ENCODE data around the gene ROBO2.

Gene ROBO2

GRCh38 chr3:77427528-77427927, 387.6 kb downstream of the ROBO2 start:
- DNase-seq: no peak

- DNase-seq: no peak
These were observed 397.0 kb downstream of the ROBO2 start for GRCh38 chr3:77436908-77437307.

GRCh38 chr3:77446084-77446483, 406.2 kb downstream of the ROBO2 start:
- DNase-seq: no peak

- DNase-seq: no peak
These were observed 406.9 kb downstream of the ROBO2 start for GRCh38 chr3:77446761-77447160.

DNA sequence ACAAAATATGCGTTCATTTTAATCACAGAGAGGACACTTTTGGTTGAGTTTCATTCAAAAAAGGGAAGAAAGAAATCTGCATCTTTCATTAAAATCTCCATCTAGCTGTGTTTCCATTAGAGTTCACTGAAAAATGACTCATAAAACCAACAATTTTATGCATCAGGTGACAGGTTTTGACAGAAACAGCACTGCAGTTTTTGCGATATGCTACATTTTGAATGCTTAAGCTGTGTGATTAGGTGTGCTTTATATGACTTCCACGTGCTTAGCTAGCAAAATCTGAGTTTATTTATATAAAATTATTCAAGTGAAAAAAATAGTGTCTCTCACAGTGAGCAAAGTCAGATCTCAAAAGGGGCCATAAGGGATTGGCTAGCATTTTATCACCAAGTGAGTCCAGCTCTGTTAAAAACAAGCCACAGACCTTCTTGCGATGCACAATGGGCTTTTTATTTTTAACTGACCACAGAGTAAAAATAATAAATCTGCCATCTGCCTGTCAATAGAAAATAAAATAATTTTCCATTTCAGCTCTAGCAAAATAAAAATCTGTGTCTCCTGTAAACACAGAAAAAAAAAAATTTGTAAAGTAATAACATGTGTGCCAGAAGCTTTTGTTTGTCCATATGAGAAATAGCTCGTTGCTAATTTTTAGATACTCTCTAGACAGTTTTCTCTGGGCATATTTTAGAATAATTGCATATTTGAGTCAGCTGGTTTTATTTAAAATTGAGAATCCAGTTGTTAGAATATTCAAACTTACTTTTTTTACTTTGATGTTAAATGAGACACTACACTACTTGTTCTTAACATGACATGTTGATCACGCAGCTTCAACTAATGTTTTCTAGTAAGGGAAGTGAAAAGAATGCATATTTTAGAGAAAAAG, 409.8 kb downstream of the ROBO2 start:
- no peak for DNase-seq

DNA sequence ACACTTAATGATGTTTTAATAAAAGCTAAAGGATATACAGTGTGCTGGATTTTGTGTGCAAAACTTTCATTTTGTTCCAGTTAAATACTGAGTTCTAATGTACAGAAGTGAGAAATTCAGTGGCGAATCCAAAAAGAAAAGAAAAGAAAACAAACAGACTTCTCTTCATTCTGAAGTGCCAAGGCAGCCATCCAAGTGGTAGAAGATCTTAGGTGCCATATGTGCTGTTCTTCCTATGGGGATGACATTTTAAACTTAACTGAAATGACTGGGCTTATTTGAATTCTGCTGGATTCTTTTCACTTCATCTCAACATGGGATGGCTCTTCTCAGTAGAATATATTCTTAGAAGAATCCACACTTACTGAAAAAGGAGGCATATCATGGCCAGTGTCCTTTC, 416.5 kb downstream of the ROBO2 start:
- no peak for DNase-seq

DNA sequence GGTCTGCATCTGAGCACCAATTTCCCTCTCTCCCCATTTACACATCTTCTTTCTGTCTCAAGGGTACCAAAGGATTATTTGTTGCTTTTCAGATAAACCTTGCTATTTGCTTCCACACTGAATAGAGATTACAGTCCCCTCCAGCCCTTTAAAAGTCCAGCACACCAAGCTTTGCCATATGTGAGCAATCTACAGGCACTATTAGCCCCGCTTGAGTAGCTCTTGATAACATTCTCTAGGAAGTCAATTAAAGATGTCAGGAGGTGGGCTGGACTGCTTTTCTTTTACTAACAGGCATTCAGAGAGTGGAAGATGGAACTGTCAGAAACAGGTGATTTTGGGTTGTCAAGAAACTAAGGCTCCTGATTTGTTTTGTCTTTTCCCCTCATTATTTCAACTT, 417.0 kb downstream of the ROBO2 start:
- no peak for DNase-seq

DNA sequence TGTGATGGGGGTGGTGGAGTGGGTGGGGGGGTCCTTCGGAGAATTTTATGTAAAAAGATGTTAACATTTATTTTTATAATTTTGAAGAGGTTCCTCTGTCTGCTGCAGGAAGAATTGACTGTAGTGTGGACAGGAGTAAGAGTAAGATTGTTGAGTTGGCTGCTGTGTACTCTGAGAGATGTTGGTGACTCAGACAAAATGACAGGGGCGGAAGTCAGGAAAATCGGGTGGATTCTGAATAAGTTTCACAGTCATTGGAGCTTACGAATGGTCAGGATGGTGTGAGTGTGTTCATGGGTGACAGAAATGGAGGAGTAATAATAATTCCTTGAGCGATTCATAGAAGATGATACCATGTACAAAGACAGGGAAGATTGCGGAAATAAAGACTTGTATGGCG, 420.0 kb downstream of the ROBO2 start:
- no peak for DNase-seq

- DNase-seq: no peak
These were observed 420.4 kb downstream of the ROBO2 start for GRCh38 chr3:77460326-77460725.

GRCh38 chr3:77462951-77463350, 423.1 kb downstream of the ROBO2 start:
- no peak for DNase-seq

- peak; percentile 6 to 11 for DNase-seq
These were observed 424.3 kb downstream of the ROBO2 start for GRCh38 chr3:77464111-77464688.

DNA sequence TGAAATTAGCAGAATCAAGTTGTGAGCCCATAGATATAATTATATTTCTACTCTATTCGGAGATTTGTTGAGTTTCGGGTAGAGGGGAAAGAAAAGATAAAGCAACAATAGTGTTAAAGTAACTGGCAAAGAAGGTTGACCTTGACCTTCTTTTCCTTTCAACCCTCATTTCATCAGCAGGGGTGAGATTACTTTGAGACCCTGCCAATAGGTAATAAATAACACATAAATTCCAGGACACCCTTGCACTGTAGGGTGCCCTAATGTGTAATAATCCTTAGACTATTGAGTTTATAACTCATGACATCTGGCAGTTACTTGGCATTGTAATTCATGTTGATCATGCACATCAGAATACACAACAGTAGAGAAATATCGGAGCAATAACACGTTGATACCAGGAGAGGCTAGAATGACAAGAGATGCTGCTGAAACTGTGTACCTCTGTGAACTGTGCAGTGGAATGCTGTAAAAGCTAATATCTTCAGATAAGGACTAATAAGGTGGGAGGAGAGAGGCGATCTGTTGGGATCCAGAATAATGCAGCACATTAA, 426.7 kb downstream of the ROBO2 start:
- DNase-seq: no peak

- DNase-seq: no peak
These were observed 428.1 kb downstream of the ROBO2 start for GRCh38 chr3:77467702-77468625.

- DNase-seq: no peak
These were observed 428.7 kb downstream of the ROBO2 start for GRCh38 chr3:77468626-77469020.

GRCh38 chr3:77475507-77475906, 435.6 kb downstream of the ROBO2 start:
- DNase-seq: no peak

- DNase-seq: no peak
These were observed 439.1 kb downstream of the ROBO2 start for GRCh38 chr3:77479021-77479420.

- DNase-seq: no peak
These were observed 449.3 kb downstream of the ROBO2 start for GRCh38 chr3:77489216-77489615.

DNA sequence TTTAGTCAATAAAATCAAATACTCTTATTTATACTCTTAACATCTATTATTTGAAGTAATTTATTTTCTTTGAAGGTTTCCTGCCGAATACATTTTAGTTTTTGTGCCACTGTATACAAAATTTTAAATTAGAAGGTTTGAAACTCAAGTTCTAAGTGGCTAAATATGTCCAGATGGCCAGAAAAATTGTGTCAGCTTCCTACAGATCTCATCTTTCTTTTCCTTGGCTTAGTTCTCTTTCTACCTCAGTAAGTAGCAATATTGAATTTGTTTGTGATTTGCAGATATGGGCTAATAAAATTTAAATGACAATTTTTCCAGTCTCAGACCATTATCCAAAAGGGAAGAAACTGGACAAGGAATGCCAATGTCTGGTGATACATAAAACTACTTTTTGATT, 452.1 kb downstream of the ROBO2 start:
- DNase-seq: no peak

DNA sequence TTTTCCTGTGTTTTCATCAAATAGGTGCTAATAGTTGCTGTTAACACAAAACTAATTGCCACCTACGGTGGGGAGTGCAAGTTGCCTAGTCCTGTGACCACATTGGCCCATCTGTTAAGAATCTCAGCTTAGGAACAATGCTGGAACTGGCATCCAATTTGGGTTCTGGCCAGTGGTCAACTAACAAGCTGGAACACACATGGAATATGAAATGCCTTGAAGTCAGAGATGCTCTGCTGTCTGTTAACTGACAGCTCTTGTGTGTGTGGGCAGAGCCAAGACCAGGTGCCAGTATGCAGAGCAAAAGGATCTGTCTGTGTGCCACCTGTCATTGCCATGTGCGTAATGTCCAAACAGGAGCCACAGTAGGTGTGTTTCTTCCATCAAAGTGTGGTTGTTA, 460.8 kb downstream of the ROBO2 start:
- DNase-seq: no peak

GRCh38 chr3:77506384-77506783, 466.5 kb downstream of the ROBO2 start:
- DNase-seq: no peak

- DNase-seq: no peak
These were observed 473.6 kb downstream of the ROBO2 start for GRCh38 chr3:77513542-77513941.

DNA sequence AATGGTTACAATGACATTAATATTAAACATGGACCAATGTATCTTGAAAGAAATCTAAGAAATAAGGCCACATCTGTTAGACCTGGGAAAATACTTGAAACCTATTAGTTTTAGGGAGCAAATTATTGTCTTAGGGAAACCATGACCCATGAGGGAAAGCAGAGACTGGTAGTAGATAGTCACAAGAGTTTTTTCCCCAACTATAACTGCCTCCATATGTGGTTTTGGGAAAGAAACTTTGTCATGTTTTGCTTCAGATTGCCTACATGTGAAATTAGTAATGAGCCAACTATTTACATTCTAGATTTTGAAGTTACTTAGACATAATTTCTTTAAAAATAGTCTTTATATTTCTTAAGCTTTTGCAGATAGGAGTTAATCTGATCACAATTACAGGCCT, 474.9 kb downstream of the ROBO2 start:
- no peak for DNase-seq

GRCh38 chr3:77524463-77524862, 484.6 kb downstream of the ROBO2 start:
- no peak for DNase-seq
